Cardiac muscle cell (in vitro differentiated cells and primary cell): ENCODE data around the gene NHLH2. TPM values are rescaled to one million over a fixed set of nuclear protein-coding genes. Genes with fewer than 3 reads are reported as not detected.

Experiments
- DNase-seq, 2 donors: peaks; one replicate each; pipeline versions ENCODE4 v3.0.0 to v3.0.0-alpha.2; 2010 to 2017; ENCODE audit warnings: low read depth in 1 of 2, low spot score in 1 of 2
- H3K27ac ChIP-seq: fragments of 200-600 bp; sonication (generic); 2 replicates; pipeline ENCODE4 v1.5.1; 2016
- H3K27me3 ChIP-seq: fragments of 200-600 bp; sonication (generic); 2 replicates; pipeline ENCODE4 v1.6.0; 2016; ENCODE audit warnings: control low read depth
- H3K36me3 ChIP-seq: fragments of 200-600 bp; sonication (generic); 2 replicates; pipeline ENCODE4 v1.5.1; 2016; ENCODE audit warnings: control low read depth
- H3K4me1 ChIP-seq: fragments of 200-600 bp; sonication (generic); 2 replicates; pipeline ENCODE4 v1.8.1; 2017; ENCODE audit warnings: low read depth, mild to moderate bottlenecking, mixed run types
- H3K4me3 ChIP-seq: fragments of 200-600 bp; sonication (generic); 2 replicates; pipeline ENCODE4 v1.5.1; 2016; ENCODE audit warnings: mild to moderate bottlenecking
- H3K9me3 ChIP-seq: fragments of 200-600 bp; sonication (generic); 2 replicates; pipeline ENCODE4 v1.5.1; 2017; ENCODE audit warnings: low read depth, mild to moderate bottlenecking, control low read depth
- CTCF ChIP-seq: IDR thresholded peaks from 2 replicates; pipeline ENCODE4 v1.5.1; 2012; ENCODE audit warnings: low read depth, mild to moderate bottlenecking, low read length
- polyA plus RNA-seq: library from polyadenylated mRNA; unstranded; fragments of >200 nt; fragmentation: Nextera tagmentation; extraction: Ambion mirVana; gene quantifications from 2 replicates; pipeline ENCODE4 v1.2.1, GENCODE V29; 2016
- total RNA-seq: library from RNA; depleted of rRNA; stranded (reverse); fragments of >200 nt; gene quantifications from 2 replicates; pipeline ENCODE4 v1.2.3, GENCODE V29; 2016

Gene NHLH2
- total and polyA plus RNA-seq, 2 experiments from 2014 or later = not detected

- no peak for DNase-seq
These were observed 45.8 kb downstream of the NHLH2 start for GRCh38 chr1:115794976-115795639.

GRCh38 chr1:115793162-115793561 is 47.8 kb downstream of the NHLH2 start:
- no peak for TF ChIP-seq CTCF
- H3K36me3 ChIP-seq = no peaks in the 10 kb centered on the region

More at GRCh38 chr1:115794976-115795639, 45.8 kb downstream of the NHLH2 start:
- Histone ChIP-seq H3K27me3 (no peaks in the 10 kb centered on the region), H3K36me3 (no peaks in the 10 kb centered on the region), H3K9me3 (no peaks in the 10 kb centered on the region), H3K27ac (no peak overlapping the region), H3K4me3 (no peak overlapping the region), H3K4me1 (peaks cover 6% of the 10 kb centered on the region)
- no peak for TF ChIP-seq CTCF

GRCh38 chr1:115791816-115792215 is 49.1 kb downstream of the NHLH2 start:
- H3K27me3 ChIP-seq = no peaks in the 10 kb centered on the region
- DNase-seq = no peak
- TF ChIP-seq CTCF = no peak
- H3K27ac ChIP-seq = no peak overlapping the region
- H3K36me3 ChIP-seq = no peaks in the 10 kb centered on the region
- no peak overlapping the region for H3K4me3 ChIP-seq
- peaks cover 6% of the 10 kb centered on the region for H3K4me1 ChIP-seq
- H3K9me3 ChIP-seq = no peaks in the 10 kb centered on the region

More at GRCh38 chr1:115793162-115793561, 47.8 kb downstream of the NHLH2 start:
- no peak overlapping the region for H3K27ac ChIP-seq
- H3K4me1 ChIP-seq = peaks cover 6% of the 10 kb centered on the region
- H3K4me3 ChIP-seq = no peak overlapping the region
- DNase-seq = no peak
- H3K9me3 ChIP-seq = no peaks in the 10 kb centered on the region
- no peaks in the 10 kb centered on the region for H3K27me3 ChIP-seq

- H3K4me1 ChIP-seq = peaks cover 6% of the 10 kb centered on the region
- H3K27ac ChIP-seq = no peak overlapping the region
- no peak for TF ChIP-seq CTCF
- no peaks in the 10 kb centered on the region for H3K9me3 ChIP-seq
- H3K27me3 ChIP-seq = no peaks in the 10 kb centered on the region
- no peaks in the 10 kb centered on the region for H3K36me3 ChIP-seq
- no peak for DNase-seq
- no peak overlapping the region for H3K4me3 ChIP-seq
These were observed 50.1 kb downstream of the NHLH2 start for GRCh38 chr1:115790846-115791245.

- Histone ChIP-seq H3K36me3 (no peaks in the 10 kb centered on the region), H3K27ac (no peak overlapping the region), H3K9me3 (no peaks in the 10 kb centered on the region), H3K27me3 (no peaks in the 10 kb centered on the region), H3K4me3 (no peak overlapping the region), H3K4me1 (peaks cover 6% of the 10 kb centered on the region)
- no peak for TF ChIP-seq CTCF
- no peak for DNase-seq
These were observed 50.6 kb downstream of the NHLH2 start for GRCh38 chr1:115790356-115790755.

Other genes with a start within 250 kb of the NHLH2 start
- gene VANGL1, start 199.2 kb downstream of the NHLH2 start, total RNA-seq = 8.1 and 10.5 TPM in 2 replicates
- gene VANGL1, start 199.2 kb downstream of the NHLH2 start, polyA plus RNA-seq = 10.9 and 12.2 TPM in 2 replicates
- gene CASQ2, start 72.4 kb downstream of the NHLH2 start, total RNA-seq = 0.51 and 2.0 TPM in 2 replicates
- 0.55 and 3.1 TPM in 2 replicates for gene CASQ2, start 72.4 kb downstream of the NHLH2 start, polyA plus RNA-seq
- gene SLC22A15, start 135.4 kb upstream of the NHLH2 start, total RNA-seq = 2.3 and 2.7 TPM in 2 replicates
- gene SLC22A15, start 135.4 kb upstream of the NHLH2 start, polyA plus RNA-seq = 2.3 and 2.4 TPM in 2 replicates